Ishikawa (cell line): Measurements from ENCODE around the gene HOXC13.

Source experiments
- CEBPB ChIP-seq: IDR thresholded peaks from 2 replicates; pipeline ENCODE4 v1.6.1; 2012
- CREB1 ChIP-seq: IDR thresholded peaks from 2 replicates; pipeline ENCODE4 v1.6.1; 2012; ENCODE audit warnings: low read depth
- EGR1 ChIP-seq: IDR thresholded peaks from 2 replicates; pipeline ENCODE4 v1.6.1; 2012
- EP300 ChIP-seq: IDR thresholded peaks from 2 replicates; pipeline ENCODE4 v1.6.1; 2012; ENCODE audit warnings: borderline replicate concordance
- RAD21 ChIP-seq: IDR thresholded peaks from 2 replicates; pipeline ENCODE4 v1.6.1; 2012; ENCODE audit warnings: low read depth
- REST ChIP-seq: IDR thresholded peaks from 2 replicates; pipeline ENCODE4 v1.6.1; 2012; ENCODE audit warnings: low read depth, mild to moderate bottlenecking
- TF ChIP-seq, protein P1 (sequence below): IDR thresholded peaks from 2 replicates; pipeline ENCODE4 v1.6.1; 2012
- TF ChIP-seq, protein P2 (sequence below): IDR thresholded peaks from 2 replicates; pipeline ENCODE4 v1.6.1; 2012

DNA sequence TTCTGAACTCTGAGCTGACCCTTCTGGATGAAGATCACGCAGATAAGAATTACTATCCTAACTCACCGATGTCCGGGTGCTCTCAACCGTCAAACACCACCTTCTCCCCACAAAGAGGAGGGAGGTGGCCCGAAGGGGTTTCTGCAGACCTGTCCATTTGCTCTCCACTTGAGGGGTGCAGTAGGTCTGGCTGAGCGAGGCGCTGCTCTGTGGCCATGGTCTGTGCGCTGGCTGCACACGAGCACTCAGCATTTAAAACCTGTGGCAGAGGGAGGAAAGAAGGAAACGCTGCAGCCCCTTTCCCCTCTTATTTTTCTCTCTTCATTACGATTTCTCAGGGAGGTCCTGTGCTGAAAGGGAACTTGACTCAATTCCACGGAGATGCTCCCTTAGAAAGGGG, 1.5 kb upstream of the HOXC13 start:
- TF ChIP-seq, protein P1, sequence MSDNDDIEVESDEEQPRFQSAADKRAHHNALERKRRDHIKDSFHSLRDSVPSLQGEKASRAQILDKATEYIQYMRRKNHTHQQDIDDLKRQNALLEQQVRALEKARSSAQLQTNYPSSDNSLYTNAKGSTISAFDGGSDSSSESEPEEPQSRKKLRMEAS: no peak
- TF ChIP-seq, protein P2, sequence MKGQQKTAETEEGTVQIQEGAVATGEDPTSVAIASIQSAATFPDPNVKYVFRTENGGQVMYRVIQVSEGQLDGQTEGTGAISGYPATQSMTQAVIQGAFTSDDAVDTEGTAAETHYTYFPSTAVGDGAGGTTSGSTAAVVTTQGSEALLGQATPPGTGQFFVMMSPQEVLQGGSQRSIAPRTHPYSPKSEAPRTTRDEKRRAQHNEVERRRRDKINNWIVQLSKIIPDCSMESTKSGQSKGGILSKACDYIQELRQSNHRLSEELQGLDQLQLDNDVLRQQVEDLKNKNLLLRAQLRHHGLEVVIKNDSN: no peak
- no peak for TF ChIP-seq EP300
- TF ChIP-seq EGR1: no peak
- TF ChIP-seq RAD21: no peak
- no peak for TF ChIP-seq REST
- TF ChIP-seq CEBPB: no peak
- TF ChIP-seq CREB1: no peak
